Keratinocyte (primary cell): Measurements from ENCODE around the gene RNASE12.

Experiments used
- EZH2 ChIP-seq: IDR thresholded peaks from one replicate; pipeline ENCODE4 v1.6.1; 2012; ENCODE audit warnings: inconsistent platforms, mild to moderate bottlenecking, low read length, moderate library complexity
- TF ChIP-seq, protein P1 (sequence below), 3 experiments: IDR thresholded peaks in 1 of 3; conservative IDR thresholded peaks in 1 of 3; optimal IDR thresholded peaks in 1 of 3; 2 replicates in 2 of 3; 3 replicates in 1 of 3; pipeline versions ENCODE3 to v1.5.1; 2011; ENCODE audit warnings: low read length in 3 of 3, mild to moderate bottlenecking in 3 of 3, moderate library complexity in 2 of 3, control low read depth in 1 of 3, inconsistent platforms in 1 of 3; ENCODE audit not compliant: insufficient read depth in 2 of 3; ENCODE audit errors: extremely low read depth in 1 of 3

DNA sequence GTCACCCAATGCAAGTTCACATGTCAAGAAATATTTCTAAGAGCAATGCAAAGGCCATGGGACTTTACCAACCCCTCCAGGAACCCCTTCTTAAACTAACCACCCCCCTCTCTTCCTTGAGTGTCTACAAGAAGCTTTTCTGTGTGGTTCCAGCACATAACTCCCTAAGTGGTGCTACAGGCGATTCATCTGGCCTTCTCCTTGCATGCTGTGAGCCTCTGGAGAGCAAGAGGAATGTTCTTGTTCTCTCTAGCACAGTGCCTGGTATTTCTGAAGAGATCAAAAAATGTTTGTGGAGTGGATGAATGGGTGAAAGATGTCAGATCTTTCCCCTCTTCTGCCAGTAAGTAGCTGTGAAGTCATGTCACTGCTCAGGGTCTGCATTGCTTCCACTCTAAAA is 5.9 kb upstream of the RNASE12 start:
- TF ChIP-seq, protein P1, sequence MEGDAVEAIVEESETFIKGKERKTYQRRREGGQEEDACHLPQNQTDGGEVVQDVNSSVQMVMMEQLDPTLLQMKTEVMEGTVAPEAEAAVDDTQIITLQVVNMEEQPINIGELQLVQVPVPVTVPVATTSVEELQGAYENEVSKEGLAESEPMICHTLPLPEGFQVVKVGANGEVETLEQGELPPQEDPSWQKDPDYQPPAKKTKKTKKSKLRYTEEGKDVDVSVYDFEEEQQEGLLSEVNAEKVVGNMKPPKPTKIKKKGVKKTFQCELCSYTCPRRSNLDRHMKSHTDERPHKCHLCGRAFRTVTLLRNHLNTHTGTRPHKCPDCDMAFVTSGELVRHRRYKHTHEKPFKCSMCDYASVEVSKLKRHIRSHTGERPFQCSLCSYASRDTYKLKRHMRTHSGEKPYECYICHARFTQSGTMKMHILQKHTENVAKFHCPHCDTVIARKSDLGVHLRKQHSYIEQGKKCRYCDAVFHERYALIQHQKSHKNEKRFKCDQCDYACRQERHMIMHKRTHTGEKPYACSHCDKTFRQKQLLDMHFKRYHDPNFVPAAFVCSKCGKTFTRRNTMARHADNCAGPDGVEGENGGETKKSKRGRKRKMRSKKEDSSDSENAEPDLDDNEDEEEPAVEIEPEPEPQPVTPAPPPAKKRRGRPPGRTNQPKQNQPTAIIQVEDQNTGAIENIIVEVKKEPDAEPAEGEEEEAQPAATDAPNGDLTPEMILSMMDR (optimal IDR thresholded peaks at IDR 0.05 in 1 of 3, IDR thresholded peaks at IDR 0.05 in 1 of 3, conservative IDR thresholded peaks at IDR 0.05 in 1 of 3; ENCODE audit: extremely low read depth in 1 of 3, insufficient read depth in 2 of 3, low read length in 3 of 3), result no peak
- no peak for TF ChIP-seq EZH2
